Adrenal gland (tissue), 12 donors: ENCODE data around the gene CD72. TPM values are rescaled to one million over a fixed set of nuclear protein-coding genes. Genes with fewer than 3 reads are reported as not detected.

Experiments
- DNase-seq, 7 donors: peaks; one replicate each; pipeline ENCODE4 v3.0.0-alpha.2; 2019 to 2020
- H3K27ac ChIP-seq, 5 donors: fragments of 200-600 bp; sonication (generic) in 4 of 5; 1 replicate in 3 of 5; 2 replicates in 2 of 5; pipeline versions ENCODE4 v1.5.1 to v1.8.0; 2016 to 2020; ENCODE audit warnings: mild to moderate bottlenecking in 1 of 5
- H3K27me3 ChIP-seq: fragments of 200-600 bp; 2 replicates; pipeline ENCODE4 v1.8.0; 2021
- H3K36me3 ChIP-seq, 2 donors: fragments of 200-600 bp; replicated peaks in 1 of 2; 1 replicate in 1 of 2; 2 replicates in 1 of 2; pipeline versions ENCODE4 v1.5.1 to v1.8.0; 2018 to 2022
- H3K4me1 ChIP-seq, 2 donors: fragments of 200-600 bp; replicated peaks in 1 of 2; 1 replicate in 1 of 2; 2 replicates in 1 of 2; pipeline versions ENCODE4 v1.5.1 to v1.8.0; 2018 to 2021
- H3K4me3 ChIP-seq, 4 donors: fragments of 200-600 bp; sonication (generic) in 3 of 4; one replicate each; pipeline ENCODE4 v1.5.1; 2016 to 2018
- H3K9me3 ChIP-seq, 3 donors: fragments of 200-600 bp; sonication (generic) in 1 of 3; replicated peaks in 1 of 3; 1 replicate in 2 of 3; 2 replicates in 1 of 3; pipeline versions ENCODE4 v1.5.1 to v1.8.0; 2016 to 2021
- CTCF ChIP-seq, 6 experiments: fragments of 450-650 bp in 4 of 6; fragments of 200-600 bp in 2 of 6; sonication (generic) in 1 of 6; IDR thresholded peaks; 1 replicate in 5 of 6; 2 replicates in 1 of 6; pipeline versions ENCODE4 v1.5.1 to v1.8.0; 2016 to 2021; ENCODE audit warnings: antibody characterized with exemption in 6 of 6, mild to moderate bottlenecking in 2 of 6, moderate library complexity in 1 of 6
- POLR2A ChIP-seq, 2 donors: fragments of 450-650 bp; IDR thresholded peaks; one replicate each; pipeline ENCODE4 v1.6.1; 2017; ENCODE audit warnings: antibody characterized with exemption in 2 of 2, mild to moderate bottlenecking in 2 of 2, moderate library complexity in 1 of 2
- WGBS, 4 donors: extraction: QIAGEN DNeasy Blood & Tissue Kit in 2 of 4; methylation state at CpG; one replicate each; pipeline versions ENCODE4 v1.1.5 to v1.1.7; 2013 to 2017; 5-methylcytosine and 5-hydroxymethylcytosine counted together
- intact Hi-C, 2 donors: fragments of 100-400 bp; cut with DNase I; formaldehyde crosslinking; loops; one replicate each; pipeline versions ENCODE4 v1.14.1 to v1.15.0; 2022 to 2023
- polyA plus RNA-seq, 3 donors: library from polyadenylated mRNA; stranded (reverse); fragments of 200-250 nt in 2 of 3; fragments of 350-450 nt in 1 of 3; fragmentation: Illumina TruSeq in 1 of 3; extraction: RNeasy Lipid Tissue Mini Kit (QIAGEN cat#74804) in 1 of 3; gene quantifications; one replicate each; pipeline ENCODE4 v1.2.3, GENCODE V29; 2013 to 2014
- total RNA-seq, 9 donors: library from RNA; depleted of rRNA in 4 of 9; stranded (reverse); fragments of >200 nt in 4 of 9; fragments of 120-200 nt in 1 of 9; fragmentation: NEBNext Ultra II Directional in 1 of 9; extraction: Animal tissue kit (Norgen Biotek cat#: 25700) in 1 of 9; gene quantifications; one replicate each; pipeline versions ENCODE4 v1.1.0 to v1.2.4, GENCODE V29; 2013 to 2023
- donor health status: healthy with polysubstance abuse.
- donor health status: Bipolar disorder and iron deficiency.
- donor health status: DM: yes; HTN: yes; CAD: no.
- donor health status: DM: no; HTN: no; CAD: no.
- donor health status: DM: no; HTN: no; CAD: no.
- donor health status: DM: yes; HTN: yes; CAD: no.

CD72 gene
- total and polyA plus RNA-seq, 12 donors: 0.69 to 18.5 (median 4.3) TPM

DNA sequence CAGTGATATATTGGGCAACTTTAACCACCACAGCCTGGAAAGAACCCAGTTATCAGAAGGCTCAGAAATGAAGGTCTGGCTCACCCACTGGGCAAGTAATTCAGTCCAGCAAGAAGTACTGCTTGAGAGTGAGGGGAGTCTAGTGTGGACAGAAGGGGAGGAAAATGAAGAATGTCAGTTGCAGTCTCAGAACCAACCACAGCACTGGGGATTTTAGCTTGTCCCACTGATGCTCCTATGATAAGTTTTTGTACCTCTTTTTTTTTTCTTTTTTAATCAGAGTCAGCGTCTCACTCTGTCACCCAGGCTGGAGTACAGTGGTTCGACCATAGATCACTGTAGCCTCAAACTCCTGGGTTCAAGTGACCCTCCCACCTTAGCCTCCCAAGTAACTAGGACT is 9.4 kb upstream of the CD72 start:
- no peak overlapping the region for H3K27ac ChIP-seq
- H3K4me3 ChIP-seq: no peak overlapping the region
- intact Hi-C loops: no loop called here
- no peak for DNase-seq
- H3K27me3 ChIP-seq: no peaks in the 10 kb centered on the region
- no peak for TF ChIP-seq POLR2A (IDR thresholded peaks at IDR 0.05)
- TF ChIP-seq CTCF (IDR thresholded peaks at IDR 0.05): no peak
- no peaks in the 10 kb centered on the region for H3K4me1 ChIP-seq
- no peaks in the 10 kb centered on the region for H3K36me3 ChIP-seq
- 87 to 100% (median 91%) methylated on average over 2 of the region's 2 CpGs for WGBS, 4 donors
- H3K9me3 ChIP-seq: no peaks in the 10 kb centered on the region

GRCh38 chr9:35619800-35620158 is 1.6 kb upstream of the CD72 start:
- Histone ChIP-seq H3K4me1 (peaks cover 0 to 7% of the 10 kb centered on the region in 2 donors), H3K27me3 (no peaks in the 10 kb centered on the region), H3K36me3 (no peaks in the 10 kb centered on the region), H3K4me3 (no peak overlapping the region), H3K27ac (no peak overlapping the region), H3K9me3 (no peaks in the 10 kb centered on the region)
- intact Hi-C loops: no loop called here
- 55 to 73% (median 57%) methylated on average over 2 of the region's 2 CpGs for WGBS, 4 donors
- no peak for DNase-seq
- TF ChIP-seq POLR2A (IDR thresholded peaks at IDR 0.05) (no peak), CTCF (IDR thresholded peaks at IDR 0.05) (no peak)

GRCh38 chr9:35618854-35619799 is 914 bp upstream of the CD72 start:
- Histone ChIP-seq H3K4me3 (no peak overlapping the region), H3K4me1 (peaks cover 0 to 7% of the 10 kb centered on the region in 2 donors), H3K27me3 (no peaks in the 10 kb centered on the region), H3K36me3 (no peaks in the 10 kb centered on the region), H3K27ac (peak overlapping the region in 1 of 5 donors; percentile 10), H3K9me3 (no peaks in the 10 kb centered on the region)
- DNase-seq: peak in 1 of 7 donors; percentile 46
- intact Hi-C loops: no loop called here
- 80 to 97% (median 82%) methylated on average over 14 to 17 of the region's 17 CpGs for WGBS, 4 donors
- TF ChIP-seq CTCF (IDR thresholded peaks at IDR 0.05): no peak
- TF ChIP-seq POLR2A (IDR thresholded peaks at IDR 0.05): no peak

DNA sequence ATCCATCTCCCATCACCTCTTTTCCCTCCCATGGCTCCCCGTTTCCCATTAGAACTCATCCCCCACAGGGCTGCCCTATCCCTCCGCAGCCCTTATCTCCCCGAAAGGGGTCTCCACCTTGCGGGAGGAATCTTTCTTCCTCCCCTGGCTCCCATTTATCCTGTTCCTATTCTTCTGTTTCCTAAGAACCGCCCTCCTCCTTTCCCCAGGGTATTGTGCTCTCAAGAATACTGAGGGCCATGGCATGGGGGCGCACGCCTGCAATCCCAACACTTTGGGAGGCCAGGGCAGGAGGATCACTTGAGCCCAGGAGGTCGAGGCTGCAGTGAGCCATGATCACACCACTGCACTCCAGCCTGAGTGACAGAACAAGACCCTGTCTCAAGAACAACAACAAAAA is 665 bp downstream of the CD72 start:
- Histone ChIP-seq H3K36me3 (no peaks in the 10 kb centered on the region), H3K27ac (no peak overlapping the region), H3K27me3 (no peaks in the 10 kb centered on the region), H3K4me1 (peaks cover 0 to 7% of the 10 kb centered on the region in 2 donors), H3K4me3 (peak overlapping the region in 1 of 4 donors; percentile 45), H3K9me3 (no peaks in the 10 kb centered on the region)
- DNase-seq: no peak
- no peak for TF ChIP-seq POLR2A (IDR thresholded peaks at IDR 0.05)
- TF ChIP-seq CTCF (IDR thresholded peaks at IDR 0.05): no peak
- 69 to 76% (median 73%) methylated on average over 8 of the region's 8 CpGs for WGBS, 4 donors
- intact Hi-C loops: no loop called here
